Measurements from ENCODE around the gene EXTL2.

- TF ChIP-seq CTCF (IDR thresholded peaks at IDR 0.05) (no peak), POLR2A (IDR thresholded peaks at IDR 0.05) (no peak), POLR2AphosphoS5 (IDR thresholded peaks at IDR 0.05) (no peak), EP300 (IDR thresholded peaks at IDR 0.05) (no peak)
These were observed 9.1 kb upstream of the EXTL2 start for GRCh38 chr1:100903777-100904176.
